BJ (cell line): Measurements from ENCODE around the gene SLCO3A1. TPM values are rescaled to one million over a fixed set of nuclear protein-coding genes. Genes with fewer than 3 reads are reported as not detected.

Experiments
- CTCF ChIA-PET: fragments of 350-600 bp; formaldehyde crosslinking; extraction: SDS; loops from one replicate; lab custom pipeline; 2021; ENCODE audit warnings: antibody characterized with exemption, inconsistent platforms; lab: Yijun Ruan, JAX
- POLR2A ChIA-PET: fragments of 300-600 bp; sonication (Branson Sonifier 250); formaldehyde crosslinking; extraction: SDS; loops from one replicate; lab custom pipeline; 2021; ENCODE audit warnings: antibody characterized with exemption; lab: Charles Lee
- DNase-seq: peaks from one replicate; pipeline ENCODE4 v3.0.0-alpha.2; 2011; ENCODE audit warnings: low read depth
- H3K27me3 ChIP-seq: 2 replicates; pipeline ENCODE4 v1.6.0; 2011; ENCODE audit warnings: low read length; ENCODE audit not compliant: control insufficient read depth, insufficient read depth
- H3K36me3 ChIP-seq: 2 replicates; pipeline ENCODE4 v1.5.1; 2011; ENCODE audit warnings: low read length; ENCODE audit not compliant: control insufficient read depth, insufficient read depth
- H3K4me3 ChIP-seq: 2 replicates; pipeline ENCODE4 v1.5.1; 2011; ENCODE audit warnings: low read depth, mild to moderate bottlenecking, control low read depth, low read length
- CTCF ChIP-seq: IDR thresholded peaks from 2 replicates; pipeline ENCODE4 v1.5.1; 2011; ENCODE audit warnings: low read depth, mild to moderate bottlenecking, control low read depth, inconsistent platforms, low read length, moderate library complexity; ENCODE audit not compliant: insufficient read depth
- polyA plus RNA-seq: library from polyadenylated mRNA; depleted of rRNA; stranded (reverse); fragments of >200 nt; gene quantifications from 2 replicates; pipeline ENCODE4 v1.2.3, GENCODE V29; 2011

SLCO3A1 gene
- polyA plus RNA-seq, 1 experiment, result 7.8 TPM

GRCh38 chr15:92146511-92147150, 293.1 kb downstream of the SLCO3A1 start:
- Histone ChIP-seq H3K27me3 (no peaks in the 10 kb centered on the region), H3K36me3 (no peaks in the 10 kb centered on the region), H3K4me3 (no peak overlapping the region)
- no peak for TF ChIP-seq CTCF
- ChIA-PET CTCF (no interaction called here), POLR2A (no interaction called here)
- DNase-seq, result no peak

- POLR2A ChIA-PET, result no interaction called here
- TF ChIP-seq CTCF, result 0 out of 2 replicates have a peak, but pooled peaks have one; percentile 17
- peak; percentile 39 for DNase-seq
- H3K4me3 ChIP-seq, result no peak overlapping the region
- CTCF ChIA-PET, result interaction anchor here (1.0 to 1.2 kb wide), 2 partner anchors 19 to 57 kb away, joined by 3 to 4 read pairs; no protein-coding TSS in a partner anchor
- H3K27me3 ChIP-seq, result no peaks in the 10 kb centered on the region
- no peaks in the 10 kb centered on the region for H3K36me3 ChIP-seq
Observed at GRCh38 chr15:92149029-92149428, 295.5 kb downstream of the SLCO3A1 start.

GRCh38 chr15:92149465-92149864, 296.0 kb downstream of the SLCO3A1 start:
- no peak overlapping the region for H3K4me3 ChIP-seq
- TF ChIP-seq CTCF, result no peak
- no peaks in the 10 kb centered on the region for H3K36me3 ChIP-seq
- ChIA-PET CTCF (interaction anchor here (0.6 to 1.2 kb wide), 4 partner anchors 19 to 69 kb away, joined by 3 to 5 read pairs (median 4); no protein-coding TSS in a partner anchor), POLR2A (no interaction called here)
- DNase-seq, result no peak
- no peaks in the 10 kb centered on the region for H3K27me3 ChIP-seq

- H3K36me3 ChIP-seq, result no peaks in the 10 kb centered on the region
- TF ChIP-seq CTCF, result no peak
- POLR2A ChIA-PET, result no interaction called here
- no peak for DNase-seq
- CTCF ChIA-PET, result no interaction called here
- no peaks in the 10 kb centered on the region for H3K27me3 ChIP-seq
- no peak overlapping the region for H3K4me3 ChIP-seq
Observed at GRCh38 chr15:92151168-92151567, 297.7 kb downstream of the SLCO3A1 start.

GRCh38 chr15:92151741-92152140, 298.2 kb downstream of the SLCO3A1 start:
- Histone ChIP-seq H3K27me3 (no peaks in the 10 kb centered on the region), H3K4me3 (no peak overlapping the region), H3K36me3 (no peaks in the 10 kb centered on the region)
- ChIA-PET POLR2A (no interaction called here), CTCF (no interaction called here)
- TF ChIP-seq CTCF, result no peak
- no peak for DNase-seq
